ENCODE data around the gene ELP4. TPM values are rescaled to one million over a fixed set of nuclear protein-coding genes. Genes with fewer than 3 reads are reported as not detected.

The ELP4 gene
- total RNA-seq, 1 experiment from 2014 or later, result 19.4 TPM

DNA sequence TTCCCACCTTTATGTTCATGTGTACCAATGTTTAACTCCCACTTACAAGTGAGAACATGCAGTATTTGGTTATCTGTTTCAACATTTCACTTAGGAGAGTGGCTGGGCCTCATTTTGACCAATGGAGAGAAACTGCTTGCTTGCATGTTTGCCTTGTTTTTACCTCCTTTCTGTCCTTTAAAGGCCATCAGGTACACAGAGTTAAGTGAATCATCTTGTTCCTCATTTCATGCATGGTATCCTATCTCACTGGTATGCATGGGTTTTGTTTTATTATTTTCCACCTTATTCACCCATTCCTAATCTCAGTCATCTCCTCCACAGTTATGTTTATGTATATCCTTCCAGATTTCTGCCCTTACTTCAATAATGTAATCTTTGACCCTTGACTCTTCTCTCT lies 101.0 kb downstream of the ELP4 start:
- H3K4me2 ChIP-seq (ENCODE audit: low read length), result no peak overlapping the region
- ATAC-seq (no peak), DNase-seq (no peak)
- ChIA-PET POLR2A (ENCODE audit: unreplicated experiment) (no interaction called here), CTCF (no interaction called here)
- no peak overlapping the region for H2AFZ ChIP-seq (ENCODE audit: low read length)
- H3K79me2 ChIP-seq (ENCODE audit: low read length), result no peaks in the 10 kb centered on the region
- intact Hi-C loops (cut with micrococcal nuclease), result no loop called here
- no peaks in the 10 kb centered on the region for H4K20me1 ChIP-seq (ENCODE audit: low read length)
- H3K36me3 ChIP-seq (ENCODE audit: low read depth, low read length), result no peaks in the 10 kb centered on the region
- H3K9me3 ChIP-seq (ENCODE audit: low read length), result no peaks in the 10 kb centered on the region
- no peak overlapping the region for H3K4me3 ChIP-seq (ENCODE audit: low read length)
- H3K27ac ChIP-seq (ENCODE audit: low read length), result no peak overlapping the region
- BruUV-seq (replicated peaks), result no TSS peak
- no peaks in the 10 kb centered on the region for H3K27me3 ChIP-seq (ENCODE audit: low read length)
- no peaks in the 10 kb centered on the region for H3K9me2 ChIP-seq (replicated peaks; ENCODE audit: low read length)
- TF ChIP-seq EZH2 (IDR thresholded peaks at IDR 0.05; ENCODE audit: low read length, unreplicated experiment) (no peak), EZH2phosphoT487 (IDR thresholded peaks at IDR 0.05; ENCODE audit: borderline replicate concordance, low read length) (no peak)
- TF ChIP-seq, protein P1, sequence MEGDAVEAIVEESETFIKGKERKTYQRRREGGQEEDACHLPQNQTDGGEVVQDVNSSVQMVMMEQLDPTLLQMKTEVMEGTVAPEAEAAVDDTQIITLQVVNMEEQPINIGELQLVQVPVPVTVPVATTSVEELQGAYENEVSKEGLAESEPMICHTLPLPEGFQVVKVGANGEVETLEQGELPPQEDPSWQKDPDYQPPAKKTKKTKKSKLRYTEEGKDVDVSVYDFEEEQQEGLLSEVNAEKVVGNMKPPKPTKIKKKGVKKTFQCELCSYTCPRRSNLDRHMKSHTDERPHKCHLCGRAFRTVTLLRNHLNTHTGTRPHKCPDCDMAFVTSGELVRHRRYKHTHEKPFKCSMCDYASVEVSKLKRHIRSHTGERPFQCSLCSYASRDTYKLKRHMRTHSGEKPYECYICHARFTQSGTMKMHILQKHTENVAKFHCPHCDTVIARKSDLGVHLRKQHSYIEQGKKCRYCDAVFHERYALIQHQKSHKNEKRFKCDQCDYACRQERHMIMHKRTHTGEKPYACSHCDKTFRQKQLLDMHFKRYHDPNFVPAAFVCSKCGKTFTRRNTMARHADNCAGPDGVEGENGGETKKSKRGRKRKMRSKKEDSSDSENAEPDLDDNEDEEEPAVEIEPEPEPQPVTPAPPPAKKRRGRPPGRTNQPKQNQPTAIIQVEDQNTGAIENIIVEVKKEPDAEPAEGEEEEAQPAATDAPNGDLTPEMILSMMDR (conservative IDR thresholded peaks at IDR 0.05; ENCODE audit: low read depth, low read length), result no peak
- H3F3A ChIP-seq (ENCODE audit: low read length, unreplicated experiment), result no peaks in the 10 kb centered on the region
- no peaks in the 10 kb centered on the region for H3K4me1 ChIP-seq (ENCODE audit: insufficient read depth, low read length)
- H3K9ac ChIP-seq (ENCODE audit: low read length), result no peak overlapping the region

DNA sequence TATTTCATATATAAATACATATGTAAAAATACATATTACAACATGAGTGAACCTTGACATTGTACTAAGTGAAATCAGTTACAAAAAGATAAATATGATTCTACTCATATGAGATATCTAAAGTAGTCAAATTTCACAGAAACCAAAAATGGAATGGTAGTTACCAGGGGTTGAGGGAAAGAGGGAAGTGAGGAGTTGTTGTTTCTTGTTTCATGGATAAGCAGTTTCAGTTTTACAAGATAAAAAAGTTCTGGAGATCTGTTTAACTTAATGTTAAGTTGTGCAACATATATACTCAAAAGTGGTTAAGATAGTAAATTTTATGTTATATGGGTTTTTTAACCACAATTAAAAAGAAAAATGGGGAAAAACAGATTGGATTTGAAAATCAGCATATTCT lies 107.7 kb downstream of the ELP4 start:
- Histone ChIP-seq H3K36me3 (ENCODE audit: low read depth, low read length) (no peaks in the 10 kb centered on the region), H3K9ac (ENCODE audit: low read length) (no peak overlapping the region), H3K9me2 (replicated peaks; ENCODE audit: low read length) (no peaks in the 10 kb centered on the region), H3K27me3 (ENCODE audit: low read length) (no peaks in the 10 kb centered on the region), H4K20me1 (ENCODE audit: low read length) (no peaks in the 10 kb centered on the region), H3K4me3 (ENCODE audit: low read length) (no peak overlapping the region), H3F3A (ENCODE audit: low read length, unreplicated experiment) (no peaks in the 10 kb centered on the region), H3K4me1 (ENCODE audit: insufficient read depth, low read length) (no peaks in the 10 kb centered on the region), H3K9me3 (ENCODE audit: low read length) (no peaks in the 10 kb centered on the region), H3K79me2 (ENCODE audit: low read length) (no peaks in the 10 kb centered on the region), H3K4me2 (ENCODE audit: low read length) (no peak overlapping the region), H3K27ac (ENCODE audit: low read length) (no peak overlapping the region), H2AFZ (ENCODE audit: low read length) (no peak overlapping the region)
- TF ChIP-seq EZH2 (IDR thresholded peaks at IDR 0.05; ENCODE audit: low read length, unreplicated experiment) (no peak), EZH2phosphoT487 (IDR thresholded peaks at IDR 0.05; ENCODE audit: borderline replicate concordance, low read length) (no peak)
- TF ChIP-seq, protein P1 (conservative IDR thresholded peaks at IDR 0.05; ENCODE audit: low read depth, low read length), result no peak
- DNase-seq (no peak), ATAC-seq (no peak)
- ChIA-PET POLR2A (ENCODE audit: unreplicated experiment) (no interaction called here), CTCF (no interaction called here)
- BruUV-seq (replicated peaks), result no TSS peak
- intact Hi-C loops (cut with micrococcal nuclease), result no loop called here

GRCh38 chr11:31619980-31620379 lies 110.4 kb downstream of the ELP4 start:
- H3K27ac ChIP-seq (ENCODE audit: low read length), result no peak overlapping the region
- no peaks in the 10 kb centered on the region for H3K4me1 ChIP-seq (ENCODE audit: insufficient read depth, low read length)
- H3K79me2 ChIP-seq (ENCODE audit: low read length), result no peaks in the 10 kb centered on the region
- no peaks in the 10 kb centered on the region for H3F3A ChIP-seq (ENCODE audit: low read length, unreplicated experiment)
- H3K36me3 ChIP-seq (ENCODE audit: low read depth, low read length), result no peaks in the 10 kb centered on the region
- no peak overlapping the region for H3K9ac ChIP-seq (ENCODE audit: low read length)
- no peaks in the 10 kb centered on the region for H3K9me3 ChIP-seq (ENCODE audit: low read length)
- H3K9me2 ChIP-seq (replicated peaks; ENCODE audit: low read length), result no peaks in the 10 kb centered on the region
- no peak overlapping the region for H3K4me2 ChIP-seq (ENCODE audit: low read length)
- no TSS peak for BruUV-seq (replicated peaks)
- H4K20me1 ChIP-seq (ENCODE audit: low read length), result no peaks in the 10 kb centered on the region
- DNase-seq, result no peak
- H3K4me3 ChIP-seq (ENCODE audit: low read length), result no peak overlapping the region
- ATAC-seq, result no peak
- CTCF ChIA-PET, result no interaction called here
- no peaks in the 10 kb centered on the region for H3K27me3 ChIP-seq (ENCODE audit: low read length)
- H2AFZ ChIP-seq (ENCODE audit: low read length), result no peak overlapping the region
- POLR2A ChIA-PET (ENCODE audit: unreplicated experiment), result no interaction called here
- intact Hi-C loops (cut with micrococcal nuclease), result no loop called here
- TF ChIP-seq EZH2 (IDR thresholded peaks at IDR 0.05; ENCODE audit: low read length, unreplicated experiment) (no peak), EZH2phosphoT487 (IDR thresholded peaks at IDR 0.05; ENCODE audit: borderline replicate concordance, low read length) (no peak)
- TF ChIP-seq, protein P1 (conservative IDR thresholded peaks at IDR 0.05; ENCODE audit: low read depth, low read length), result no peak

Data from PC-3 (cell line).